ENCODE measurements around the gene ACVR2B.
"Not testable (repeated sequence)": the region's sequence is repeated elsewhere in the genome, so short reads cannot be mapped to it uniquely, and the experiment has no call there.

GRCh38 chr3:38438436-38439069 lies 15.1 kb upstream of the ACVR2B start:
- TF ChIP-seq CTCF (IDR thresholded peaks at IDR 0.05); EZH2 (IDR thresholded peaks at IDR 0.05; ENCODE audit: borderline replicate concordance, insufficient read depth, low read depth, low read length, poor library complexity, severe bottlenecking): not testable (repeated sequence)
